ENCODE results near the gene TYMP. TPM values are rescaled to one million over a fixed set of nuclear protein-coding genes. Genes with fewer than 3 reads are reported as not detected.

TYMP gene
- polyA plus RNA-seq, 4 donors = 0.83 to 4.3 (median 2.1) TPM

GRCh38 chr22:50486561-50487289 lies 43.1 kb downstream of the TYMP start, which contains the start of gene MIOX:
MIOX (plus strand) TSS chr22:50486859; CDS start chr22:50486898, 39 bp downstream.
- no peak for DNase-seq (ENCODE audit: low read depth in 4 of 4, low spot score in 3 of 4)

DNA sequence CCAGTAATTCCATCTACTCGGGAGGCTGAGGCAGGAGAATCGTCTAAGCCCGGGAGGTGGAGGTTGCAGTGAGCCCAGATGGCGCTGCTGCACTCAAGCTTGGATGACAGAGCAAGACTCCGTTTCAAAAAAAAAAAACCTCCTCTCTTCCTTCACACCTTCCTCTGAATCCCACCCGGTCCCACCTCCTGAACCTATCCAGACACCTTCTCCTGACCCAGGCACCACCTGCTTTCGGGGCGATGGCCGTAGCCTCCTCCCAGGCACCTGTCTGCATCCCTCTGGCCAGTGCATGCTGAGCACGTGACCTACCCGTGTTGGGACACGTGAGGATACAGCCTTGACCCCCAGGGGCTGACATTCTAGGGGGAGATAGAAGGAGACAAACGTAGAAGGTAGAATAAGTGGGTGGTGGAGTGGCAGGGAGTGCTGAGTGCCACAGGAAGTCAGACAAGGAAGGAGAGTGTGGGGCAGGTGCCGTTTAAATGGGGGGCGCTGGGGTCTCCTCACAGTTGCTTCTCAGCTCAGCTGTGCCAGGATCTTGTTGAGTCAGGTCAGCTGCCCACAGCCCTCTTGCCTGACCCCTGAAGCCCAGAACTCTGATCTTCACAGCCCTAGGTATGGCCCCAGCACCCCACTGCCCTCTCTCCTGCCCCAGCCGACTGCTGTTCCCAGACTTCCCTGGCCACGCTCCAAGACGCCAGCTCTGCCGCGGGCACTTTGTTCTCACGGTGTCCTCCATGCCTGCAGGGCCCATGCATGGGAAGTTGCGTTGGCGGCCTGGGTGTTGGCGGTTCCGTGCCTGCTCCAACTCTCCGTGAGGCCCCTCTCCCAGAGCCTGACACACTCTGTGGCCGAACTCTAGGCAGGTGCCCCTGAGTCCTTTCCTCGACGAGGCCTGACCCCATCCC lies 44.3 kb downstream of the TYMP start:
- DNase-seq (ENCODE audit: low read depth in 4 of 4, low spot score in 3 of 4) = no peak

DNA sequence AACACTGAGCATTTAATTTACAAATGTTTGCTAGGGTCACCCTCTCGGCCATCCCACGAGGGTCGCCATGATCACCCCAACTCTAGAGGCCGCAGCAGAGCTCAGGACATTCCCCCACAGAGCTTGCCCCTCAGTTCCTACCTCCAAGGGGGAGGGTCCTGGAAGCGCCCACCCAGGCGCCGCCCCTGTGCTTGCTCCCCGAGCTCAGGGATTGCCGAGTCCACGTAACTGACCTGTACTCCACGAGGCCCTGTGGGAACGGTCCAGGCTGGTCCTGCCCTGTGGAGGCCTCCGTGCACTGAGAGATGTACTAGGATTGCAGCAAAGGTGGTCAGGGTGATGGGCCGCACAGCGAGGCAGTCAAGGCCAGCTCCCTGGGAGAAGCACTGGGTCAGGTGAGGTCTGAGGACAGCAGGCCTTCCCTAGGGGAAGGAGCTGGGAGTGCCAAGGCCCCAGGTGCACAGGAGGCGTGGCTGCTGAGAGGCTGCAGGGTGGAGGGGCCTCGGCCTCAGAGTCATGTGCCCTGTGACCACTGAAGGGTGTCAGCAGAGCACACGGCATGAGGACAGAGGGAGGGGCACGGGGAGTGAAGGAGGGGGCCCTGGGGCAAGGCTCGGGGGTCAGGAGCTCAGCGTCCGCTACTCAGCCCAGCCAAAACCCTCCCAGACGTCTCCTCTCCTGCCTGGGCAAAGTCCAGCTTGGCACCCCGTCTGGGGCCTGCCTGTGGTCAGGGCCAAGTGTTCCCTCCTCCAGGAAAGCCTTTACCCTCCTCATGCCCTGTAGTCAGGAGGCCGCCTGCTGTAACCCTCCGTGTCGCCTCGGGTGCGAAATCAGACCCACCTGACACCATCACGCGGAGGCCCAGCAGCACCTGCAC lies 45.6 kb downstream of the TYMP start:
- DNase-seq (ENCODE audit: low read depth in 4 of 4, low spot score in 3 of 4) = no peak

DNA sequence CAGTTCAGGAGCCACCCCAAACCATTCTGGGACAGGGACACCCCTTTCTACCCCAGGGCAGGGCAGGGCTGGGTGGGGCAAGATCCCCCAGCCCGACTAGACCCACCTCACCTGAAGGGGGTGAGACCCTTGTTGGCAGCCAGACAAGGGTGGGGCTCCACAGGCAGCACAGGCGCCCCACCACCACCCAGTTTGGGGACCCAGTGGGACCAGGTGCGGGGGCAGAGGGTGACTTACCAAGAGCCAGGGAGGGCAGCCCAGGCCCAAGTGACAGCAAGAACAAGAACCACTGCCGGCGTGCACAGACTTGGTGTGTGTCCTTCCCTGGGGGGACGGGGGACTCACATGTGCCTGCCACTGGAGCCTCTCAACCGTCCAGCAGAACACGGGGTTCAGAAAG lies 46.3 kb downstream of the TYMP start:
- no peak for DNase-seq (ENCODE audit: low read depth in 4 of 4, low spot score in 3 of 4)

DNA sequence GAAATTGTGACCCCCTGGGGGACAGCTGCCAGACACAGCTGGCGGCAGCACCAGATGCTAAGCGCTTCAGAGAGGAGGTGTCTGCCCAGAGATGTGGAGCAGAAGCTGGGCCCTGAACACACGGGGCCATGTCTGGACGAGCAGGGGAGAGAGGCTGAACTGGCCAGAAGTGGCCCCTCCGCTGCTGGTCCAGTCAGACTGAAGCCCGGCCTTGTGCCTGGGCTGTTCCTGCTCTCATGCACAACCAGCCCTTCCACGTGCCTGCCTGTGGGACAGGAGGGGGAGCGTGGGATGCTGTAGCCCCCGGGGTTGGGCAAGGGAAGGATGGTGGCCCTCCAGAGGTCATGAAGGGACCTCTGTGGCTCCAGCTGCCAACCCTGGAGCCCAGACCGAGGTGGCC lies 46.7 kb downstream of the TYMP start:
- no peak for DNase-seq (ENCODE audit: low read depth in 4 of 4, low spot score in 3 of 4)

- DNase-seq (ENCODE audit: low read depth in 4 of 4, low spot score in 3 of 4) = no peak
Observed at GRCh38 chr22:50482107-50483074, 47.4 kb downstream of the TYMP start.

GRCh38 chr22:50481440-50482106 lies 48.2 kb downstream of the TYMP start, which contains the start of gene ADM2:
ADM2 (plus strand) TSS chr22:50481543; CDS start chr22:50481848, 305 bp downstream.
- no peak for DNase-seq (ENCODE audit: low read depth in 4 of 4, low spot score in 3 of 4)

- no peak for DNase-seq (ENCODE audit: low read depth in 4 of 4, low spot score in 3 of 4)
Observed at GRCh38 chr22:50481045-50481439, 48.8 kb downstream of the TYMP start.

DNA sequence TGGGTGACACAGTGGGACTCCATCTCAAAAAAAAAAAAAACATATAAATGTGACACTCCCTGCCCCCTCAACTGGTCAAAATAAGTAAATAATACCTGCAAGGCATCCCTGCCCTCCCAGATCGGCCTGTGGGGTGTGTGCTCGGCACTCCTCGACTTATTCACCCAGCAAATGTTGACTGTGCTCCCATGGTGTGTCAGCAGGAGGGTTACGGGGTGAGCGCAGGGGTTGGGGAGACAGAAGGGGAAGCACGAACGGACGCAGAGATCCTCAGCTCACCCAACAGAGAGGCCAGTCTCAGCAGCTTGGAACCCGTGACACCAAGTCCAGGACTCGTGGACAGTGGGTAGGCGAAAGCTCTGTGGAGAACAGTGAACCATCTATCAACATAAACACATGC lies 50.1 kb downstream of the TYMP start:
- DNase-seq (ENCODE audit: low read depth in 4 of 4, low spot score in 3 of 4) = no peak

- DNase-seq (ENCODE audit: low read depth in 4 of 4, low spot score in 3 of 4) = no peak
Observed at GRCh38 chr22:50477923-50478322, 51.9 kb downstream of the TYMP start.

- no peak for DNase-seq (ENCODE audit: low read depth in 4 of 4, low spot score in 3 of 4)
Observed at GRCh38 chr22:50476868-50477267, 52.9 kb downstream of the TYMP start.

Other genes with a start within 250 kb of the TYMP start
- 100 to 1,000 TPM; 126 to 249 (median 214) TPM for gene PLXNB2, start 222.4 kb downstream of the TYMP start, polyA plus RNA-seq (ENCODE audit: insufficient read length in 4 of 4)
- 10 to 100 TPM in 3 of 4 donors, 1 to 10 TPM in 1; 9.8 to 20.1 (median 14.9) TPM for gene DENND6B, start 203.0 kb downstream of the TYMP start, polyA plus RNA-seq (ENCODE audit: insufficient read length in 4 of 4)
- gene PPP6R2, start 186.7 kb downstream of the TYMP start, polyA plus RNA-seq (ENCODE audit: insufficient read length in 4 of 4) = 10 to 100 TPM; 30.2 to 58.8 (median 35.4) TPM
- gene SBF1, start 55.0 kb downstream of the TYMP start, polyA plus RNA-seq (ENCODE audit: insufficient read length in 4 of 4) = 10 to 100 TPM; 25.9 to 47.1 (median 34.9) TPM
- gene ADM2, start 48.5 kb downstream of the TYMP start, polyA plus RNA-seq (ENCODE audit: insufficient read length in 4 of 4) = 1 to 10 TPM in 3 of 4 donors, under 1 TPM in 1; 0.83 to 7.4 (median 3.9) TPM
- gene MIOX, start 43.2 kb downstream of the TYMP start, polyA plus RNA-seq (ENCODE audit: insufficient read length in 4 of 4) = 10 to 100 TPM in 1 of 4 donors, 1 to 10 TPM in 2, under 1 TPM in 1; 0.44 to 12.5 (median 6.1) TPM
- 10 to 100 TPM; 34.7 to 68.3 (median 42.0) TPM for gene LMF2, start 22.3 kb downstream of the TYMP start, polyA plus RNA-seq (ENCODE audit: insufficient read length in 4 of 4)
- 10 to 100 TPM; 39.7 to 54.3 (median 43.9) TPM for gene NCAPH2, start 21.8 kb downstream of the TYMP start, polyA plus RNA-seq (ENCODE audit: insufficient read length in 4 of 4)
- 1 to 10 TPM in 2 of 4 donors, under 1 TPM in 1, not detected in 1; 0.83 to 7.6 (median 3.9) TPM for gene SCO2, start 4.4 kb downstream of the TYMP start, polyA plus RNA-seq (ENCODE audit: insufficient read length in 4 of 4)
- gene KLHDC7B, start 15.9 kb upstream of the TYMP start, polyA plus RNA-seq (ENCODE audit: insufficient read length in 4 of 4) = under 1 TPM; 0.03 to 0.47 (median 0.32) TPM
- under 1 TPM in 1 of 4 donors, not detected in 3; 0.42 TPM for gene SYCE3, start 32.9 kb upstream of the TYMP start, polyA plus RNA-seq (ENCODE audit: insufficient read length in 4 of 4)
- gene CPT1B, start 48.4 kb upstream of the TYMP start, polyA plus RNA-seq (ENCODE audit: insufficient read length in 4 of 4) = 10 to 100 TPM in 2 of 4 donors, 1 to 10 TPM in 2; 7.5 to 17.4 (median 10.2) TPM
- gene CHKB, start 52.8 kb upstream of the TYMP start, polyA plus RNA-seq (ENCODE audit: insufficient read length in 4 of 4) = 10 to 100 TPM; 71.6 to 88.6 (median 81.1) TPM
- 1 to 10 TPM in 2 of 4 donors, under 1 TPM in 2; 0.72 to 3.5 (median 0.93) TPM for gene MAPK8IP2, start 70.8 kb upstream of the TYMP start, polyA plus RNA-seq (ENCODE audit: insufficient read length in 4 of 4)
- 10 to 100 TPM in 3 of 4 donors, 1 to 10 TPM in 1; 6.3 to 26.6 (median 13.4) TPM for gene ARSA, start 98.1 kb upstream of the TYMP start, polyA plus RNA-seq (ENCODE audit: insufficient read length in 4 of 4)
- gene SHANK3, start 142.8 kb upstream of the TYMP start, polyA plus RNA-seq (ENCODE audit: insufficient read length in 4 of 4) = 10 to 100 TPM; 10.2 to 25.3 (median 13.4) TPM
- gene ACR, start 208.2 kb upstream of the TYMP start, polyA plus RNA-seq (ENCODE audit: insufficient read length in 4 of 4) = under 1 TPM; 0.52 to 0.76 (median 0.52) TPM